Amniotic stem cell (primary cell): ENCODE measurements around the gene SLC35E4.

Source experiments
- DNase-seq: peaks from one replicate; lab custom pipeline; 2025; lab: John Stamatoyannopoulos, UW

Gene SLC35E4

DNA sequence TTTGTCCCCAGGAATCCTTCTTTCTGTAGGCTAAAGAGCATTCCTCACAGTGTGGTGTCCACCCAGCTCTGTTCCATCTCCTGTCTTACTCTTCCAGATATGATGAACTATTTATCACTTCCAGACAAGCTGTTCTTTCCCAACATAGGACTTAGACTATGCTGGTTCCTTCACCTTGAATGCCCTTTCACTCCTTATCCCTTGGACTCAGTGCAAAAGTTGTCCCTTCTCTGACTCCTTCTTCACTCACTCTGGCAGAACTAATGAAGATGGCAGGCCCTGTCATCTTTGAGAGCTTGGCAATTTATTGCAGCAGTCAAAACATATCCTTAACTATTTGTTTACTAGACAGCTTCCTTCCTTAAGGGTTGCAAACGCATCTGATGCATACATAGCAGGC, 55.6 kb downstream of the SLC35E4 start:
- DNase-seq, result no peak

DNA sequence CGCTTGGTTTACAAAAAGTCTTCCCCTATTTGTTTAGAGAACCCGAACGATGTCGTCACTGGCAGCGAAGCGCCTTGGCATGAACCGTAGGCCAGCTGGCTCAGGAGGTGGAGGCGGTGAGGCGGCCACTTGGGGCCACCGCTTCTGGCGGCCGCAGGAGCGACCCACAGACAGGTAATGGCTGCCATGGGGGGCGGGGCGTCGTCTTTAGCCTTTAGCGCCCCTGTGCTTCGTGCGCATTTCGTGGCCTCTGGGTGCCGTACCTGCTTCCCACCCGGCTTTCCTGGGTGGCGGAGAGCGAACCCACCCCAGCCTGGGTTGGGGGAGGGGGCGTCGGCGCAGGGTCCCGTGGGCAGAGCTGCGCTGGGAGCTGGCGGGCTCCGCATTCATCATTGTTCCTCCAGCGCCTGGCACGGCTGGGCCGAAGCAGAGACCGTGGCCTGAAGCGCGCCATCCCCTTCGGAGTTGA, 58.6 kb downstream of the SLC35E4 start:
- no peak for DNase-seq

DNA sequence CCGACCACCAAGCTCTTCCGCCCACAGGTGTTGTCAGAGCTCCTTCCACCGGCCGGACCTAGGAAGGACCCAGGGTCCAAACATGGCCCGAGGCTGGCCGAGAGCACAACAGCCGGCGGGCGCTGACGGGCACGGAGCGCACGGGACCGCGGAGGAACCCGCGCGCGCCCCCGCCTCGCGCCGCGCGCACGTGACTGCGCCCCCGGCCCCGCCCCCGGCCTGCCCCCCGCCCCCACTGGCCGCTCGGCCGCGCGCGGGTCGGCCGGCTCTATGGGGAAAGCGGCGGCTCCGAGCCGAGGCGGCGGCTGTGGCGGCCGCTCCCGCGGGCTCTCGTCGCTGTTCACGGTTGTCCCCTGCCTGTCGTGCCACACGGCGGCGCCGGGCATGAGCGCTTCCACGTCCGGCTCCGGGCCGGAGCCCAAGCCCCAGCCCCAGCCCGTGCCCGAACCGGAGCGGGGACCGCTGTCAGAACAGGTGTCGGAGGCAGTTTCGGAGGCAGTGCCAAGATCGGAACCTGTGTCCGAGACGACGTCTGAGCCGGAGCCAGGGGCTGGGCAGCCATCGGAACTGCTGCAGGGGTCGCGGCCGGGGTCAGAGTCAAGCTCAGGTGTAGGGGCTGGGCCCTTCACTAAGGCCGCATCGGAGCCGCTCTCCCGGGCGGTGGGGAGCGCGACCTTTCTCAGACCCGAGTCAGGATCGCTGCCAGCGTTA, 59.2 kb downstream of the SLC35E4 start, which contains the start of gene OSBP2:
OSBP2 (plus strand) TSS at position 235 of the 711 bp plus-strand sequence; CDS start at position 271, 36 bp downstream.
- no peak for DNase-seq

DNA sequence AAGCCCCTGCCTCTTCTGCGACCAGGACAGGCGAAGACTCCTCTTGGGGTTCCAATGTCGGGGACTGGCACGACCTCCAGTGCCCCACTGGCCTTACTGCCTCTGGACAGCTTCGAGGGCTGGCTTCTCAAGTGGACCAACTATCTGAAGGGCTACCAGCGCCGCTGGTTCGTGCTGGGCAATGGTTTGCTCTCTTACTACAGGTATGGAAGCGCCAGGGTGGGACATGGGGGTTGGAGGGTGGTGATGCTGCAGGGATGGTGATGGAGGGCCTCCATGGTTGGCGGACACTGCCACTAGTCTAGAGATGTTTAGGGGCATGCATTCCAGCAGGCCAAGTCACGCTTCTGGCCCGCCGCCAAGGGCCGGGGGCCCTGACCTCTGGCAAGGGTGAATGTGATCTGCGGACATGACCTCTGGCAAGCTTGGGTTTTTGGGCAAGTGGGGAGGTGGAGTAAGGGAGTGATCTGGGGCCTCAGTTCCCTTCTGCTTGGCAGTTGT, 59.8 kb downstream of the SLC35E4 start:
- DNase-seq, result no peak

DNA sequence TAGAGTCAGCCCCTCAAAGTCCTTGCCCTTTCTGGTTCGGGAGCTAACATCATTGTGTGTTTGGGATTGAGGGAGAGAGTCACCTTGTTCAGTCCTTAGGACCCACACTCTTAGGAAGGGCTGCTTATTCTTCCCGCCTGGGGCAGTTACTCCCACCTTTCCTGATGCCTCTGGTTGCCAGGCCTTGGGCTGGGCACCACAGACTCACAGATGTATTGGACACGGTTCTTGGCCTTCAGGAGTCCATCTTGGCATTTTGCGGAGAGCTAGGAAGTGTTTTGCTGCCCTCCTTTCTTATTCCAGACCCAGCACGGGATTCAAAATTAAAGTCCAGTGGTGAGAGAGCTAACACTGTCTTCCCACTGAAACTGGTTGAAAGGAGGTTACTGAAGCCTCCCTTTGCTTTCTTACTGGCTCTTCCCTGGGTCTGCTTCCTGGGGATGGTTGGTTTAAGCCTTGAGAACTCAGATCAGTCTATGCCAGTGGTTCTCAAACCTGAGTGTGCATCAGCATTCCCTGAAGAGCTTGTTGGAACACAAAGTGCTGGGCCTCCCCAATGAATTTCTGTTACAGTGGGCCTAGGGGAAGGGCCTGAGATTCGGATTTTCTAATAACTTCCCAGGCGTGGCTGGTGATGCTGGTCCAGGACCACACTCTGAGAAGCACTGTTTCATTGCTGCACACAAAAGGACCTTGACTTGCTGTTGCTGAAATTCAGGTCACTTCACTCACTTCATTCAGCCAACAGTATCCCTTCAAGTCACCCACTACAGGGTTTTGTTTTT, 60.5 kb downstream of the SLC35E4 start:
- DNase-seq, result no peak
